Stimulated activated CD4-positive, alpha-beta T cell treated with anti-CD3 and anti-CD28 coated beads, Interleukin-1b, Interleukin-23, amount 100 ng/mL, for 4 hours (primary cell): ENCODE results near the gene FPGT.
"Not testable (repeated sequence)": the region's sequence is repeated elsewhere in the genome, so short reads cannot be mapped to it uniquely, and the experiment has no call there.

Source experiments
- DNase-seq, 2 donors: peaks; one replicate each; pipeline ENCODE4 v3.0.0-alpha.2; 2020; ENCODE audit warnings: low read depth in 2 of 2

Gene FPGT

GRCh38 chr1:74197657-74198552, at the start of gene FPGT, which contains the start of gene LRRIQ3:
TSS of gene FPGT (plus strand) at chr1:74198242. CDS start at chr1:74198279, 37 bp downstream.
TSS of gene LRRIQ3 (minus strand) at chr1:74198176. CDS start at chr1:74183684, 14,492 bp downstream.
- peak; percentile 96 to 97 for DNase-seq

- no peak for DNase-seq
Observed at GRCh38 chr1:74160046-74160445, 38.0 kb upstream of the FPGT start.

- DNase-seq: no peak
Observed at GRCh38 chr1:74161497-74161896, 36.5 kb upstream of the FPGT start.

GRCh38 chr1:74162333-74162732, 35.7 kb upstream of the FPGT start:
- no peak for DNase-seq

GRCh38 chr1:74174423-74174822, 23.6 kb upstream of the FPGT start:
- not testable (repeated sequence) for DNase-seq

GRCh38 chr1:74180490-74180889, 17.6 kb upstream of the FPGT start:
- DNase-seq: no peak

- no peak for DNase-seq
Observed at GRCh38 chr1:74193908-74194307, 4.1 kb upstream of the FPGT start.

GRCh38 chr1:74195339-74195738, 2.7 kb upstream of the FPGT start:
- no peak for DNase-seq

GRCh38 chr1:74197255-74197654, 787 bp upstream of the FPGT start:
- DNase-seq: no peak

- DNase-seq: no peak
Observed at GRCh38 chr1:74199504-74199903, 1.5 kb downstream of the FPGT start.

- no peak for DNase-seq
Observed at GRCh38 chr1:74205266-74205665, 7.2 kb downstream of the FPGT start.

- DNase-seq: no peak
Observed at GRCh38 chr1:74215229-74215628, 17.2 kb downstream of the FPGT start.

- no peak for DNase-seq
Observed at GRCh38 chr1:74222701-74223100, 24.7 kb downstream of the FPGT start.

GRCh38 chr1:74223453-74223852, 25.4 kb downstream of the FPGT start:
- DNase-seq: no peak

GRCh38 chr1:74235153-74235552, 37.1 kb downstream of the FPGT start, which contains the start of gene TNNI3K:
TSS of gene TNNI3K (plus strand) at chr1:74235387. CDS start at chr1:74235452, 65 bp downstream.
- DNase-seq: no peak

GRCh38 chr1:74236440-74236839, 38.4 kb downstream of the FPGT start:
- DNase-seq: no peak

GRCh38 chr1:74237035-74237434, 39.0 kb downstream of the FPGT start:
- DNase-seq: no peak

- no peak for DNase-seq
Observed at GRCh38 chr1:74237787-74238186, 39.7 kb downstream of the FPGT start.

GRCh38 chr1:74245168-74245772, 47.2 kb downstream of the FPGT start:
- DNase-seq: no peak

GRCh38 chr1:74246315-74246714, 48.3 kb downstream of the FPGT start:
- no peak for DNase-seq

GRCh38 chr1:74247881-74248528, 50.0 kb downstream of the FPGT start:
- no peak for DNase-seq

- not testable (repeated sequence) for DNase-seq
Observed at GRCh38 chr1:74253243-74253824, 55.3 kb downstream of the FPGT start.
